HG02623 (cell line): ENCODE data around the gene BACH1.

Experiments
- ATAC-seq: cut with Tn5 transposase; IDR thresholded peaks from one replicate; pipeline ENCODE4 v1.9.1; 2021; ENCODE audit warnings: moderate library complexity; ENCODE audit not compliant: unreplicated experiment

The BACH1 gene

GRCh38 chr21:29290240-29290639 is 8.5 kb upstream of the BACH1 start:
- no peak for ATAC-seq

- peak; percentile 85 for ATAC-seq
Measured at GRCh38 chr21:29293495-29293894, 5.2 kb upstream of the BACH1 start.

GRCh38 chr21:29295066-29295650 is 3.6 kb upstream of the BACH1 start:
- no peak for ATAC-seq

- no peak for ATAC-seq
Measured at GRCh38 chr21:29296446-29296845, 2.3 kb upstream of the BACH1 start.

- ATAC-seq = no peak
Measured at GRCh38 chr21:29297483-29298347, 1.0 kb upstream of the BACH1 start.

- peak; percentile 12 for ATAC-seq
Measured at GRCh38 chr21:29299046-29299915, 559 bp downstream of the BACH1 start.

- ATAC-seq = peak; percentile 78
Measured at GRCh38 chr21:29299916-29300806, 1.4 kb downstream of the BACH1 start.

GRCh38 chr21:29300807-29301138 is 2.1 kb downstream of the BACH1 start:
- ATAC-seq = no peak

GRCh38 chr21:29301691-29302090 is 3.0 kb downstream of the BACH1 start:
- no peak for ATAC-seq

GRCh38 chr21:29302359-29302875 is 3.7 kb downstream of the BACH1 start:
- no peak for ATAC-seq

GRCh38 chr21:29303288-29303687 is 4.6 kb downstream of the BACH1 start:
- ATAC-seq = no peak

GRCh38 chr21:29304597-29304996 is 5.9 kb downstream of the BACH1 start:
- ATAC-seq = no peak

GRCh38 chr21:29305068-29305467 is 6.3 kb downstream of the BACH1 start:
- no peak for ATAC-seq

- ATAC-seq = no peak
Measured at GRCh38 chr21:29305561-29305960, 6.8 kb downstream of the BACH1 start.

GRCh38 chr21:29306920-29307319 is 8.2 kb downstream of the BACH1 start:
- ATAC-seq = no peak

- ATAC-seq = no peak
Measured at GRCh38 chr21:29307718-29308455, 9.2 kb downstream of the BACH1 start.

GRCh38 chr21:29308456-29308783 is 9.7 kb downstream of the BACH1 start:
- ATAC-seq = no peak

- no peak for ATAC-seq
Measured at GRCh38 chr21:29309703-29310102, 11.0 kb downstream of the BACH1 start.

GRCh38 chr21:29311802-29312201 is 13.1 kb downstream of the BACH1 start:
- no peak for ATAC-seq

- ATAC-seq = no peak
Measured at GRCh38 chr21:29312981-29313380, 14.3 kb downstream of the BACH1 start.
